Neural progenitor cell (in vitro differentiated cells): Measurements from ENCODE around the gene SESTD1. TPM values are rescaled to one million over a fixed set of nuclear protein-coding genes. Genes with fewer than 3 reads are reported as not detected.

Source experiments
- DNase-seq: peaks from one replicate; pipeline ENCODE4 v3.0.0-alpha.2; 2016; ENCODE audit warnings: low spot score
- H2AFZ ChIP-seq: fragments of 200-600 bp; sonication (generic); replicated peaks from 2 replicates; pipeline ENCODE4 v1.6.1; 2016; ENCODE audit warnings: antibody characterized with exemption
- H3F3A ChIP-seq: fragments of 200-600 bp; sonication (generic); 2 replicates; pipeline ENCODE4 v1.6.1; 2016; ENCODE audit warnings: antibody characterized with exemption, low read depth
- H3K27ac ChIP-seq: fragments of 200-600 bp; sonication (generic); 2 replicates; pipeline ENCODE4 v1.5.1; 2016; ENCODE audit warnings: mild to moderate bottlenecking
- H3K27me3 ChIP-seq: fragments of 200-600 bp; sonication (generic); 2 replicates; pipeline ENCODE4 v1.6.1; 2016; ENCODE audit warnings: mild to moderate bottlenecking, moderate library complexity
- H3K36me3 ChIP-seq: fragments of 200-600 bp; sonication (generic); 2 replicates; pipeline ENCODE4 v1.5.1; 2016
- H3K4me1 ChIP-seq: fragments of 200-600 bp; sonication (generic); 2 replicates; pipeline ENCODE4 v1.6.1; 2016; ENCODE audit warnings: mixed run types
- H3K4me2 ChIP-seq: fragments of 200-600 bp; sonication (generic); 2 replicates; pipeline ENCODE4 v1.6.1; 2016
- H3K4me3 ChIP-seq: fragments of 200-600 bp; sonication (generic); 2 replicates; pipeline ENCODE4 v1.5.1; 2016
- H3K79me2 ChIP-seq: fragments of 200-600 bp; sonication (generic); 2 replicates; pipeline ENCODE4 v1.6.1; 2016; ENCODE audit warnings: low read depth
- H3K9ac ChIP-seq: fragments of 200-600 bp; sonication (generic); 2 replicates; pipeline ENCODE4 v1.6.1; 2016
- H3K9me3 ChIP-seq: fragments of 200-600 bp; sonication (generic); 2 replicates; pipeline ENCODE4 v1.5.1; 2016; ENCODE audit warnings: low read depth
- H4K20me1 ChIP-seq: fragments of 200-600 bp; sonication (generic); 2 replicates; pipeline ENCODE4 v1.6.1; 2016; ENCODE audit warnings: low read depth
- H3K27ac Mint-ChIP-seq: 3 replicates; pipeline ENCODE4 v1.8.0; 2021; ENCODE audit warnings: mixed read lengths
- H3K27me3 Mint-ChIP-seq: 2 replicates; pipeline ENCODE4 v1.8.0; 2022; ENCODE audit warnings: low read depth, mild to moderate bottlenecking, inconsistent platforms, moderate library complexity, mixed read lengths; ENCODE audit not compliant: insufficient read depth
- H3K36me3 Mint-ChIP-seq: 3 replicates; pipeline ENCODE4 v1.8.0; 2021; ENCODE audit warnings: mixed read lengths
- H3K4me1 Mint-ChIP-seq: 3 replicates; pipeline ENCODE4 v1.8.0; 2021; ENCODE audit warnings: mixed read lengths
- H3K4me3 Mint-ChIP-seq: 3 replicates; pipeline ENCODE4 v1.8.0; 2021; ENCODE audit warnings: mild to moderate bottlenecking, moderate library complexity, mixed read lengths
- H3K9me3 Mint-ChIP-seq: 3 replicates; pipeline ENCODE4 v1.8.0; 2020; ENCODE audit warnings: mixed read lengths
- CTCF ChIP-seq: fragments of 200-600 bp; sonication (generic); IDR thresholded peaks from 2 replicates; pipeline ENCODE4 v1.5.1; 2017; ENCODE audit warnings: antibody characterized with exemption, mild to moderate bottlenecking
- EZH2 ChIP-seq: fragments of 200-600 bp; sonication (generic); IDR thresholded peaks from 2 replicates; pipeline ENCODE4 v1.6.1; 2017; ENCODE audit warnings: antibody characterized with exemption, mild to moderate bottlenecking, moderate library complexity
- EZH2phosphoT487 ChIP-seq: fragments of 200-600 bp; sonication (generic); IDR thresholded peaks from 2 replicates; pipeline ENCODE4 v1.6.1; 2017; ENCODE audit warnings: antibody characterized with exemption
- total RNA-seq: library from RNA; depleted of rRNA; stranded (reverse); fragments of >200 nt; gene quantifications from 2 replicates; pipeline ENCODE4 v1.2.3, GENCODE V29; 2015; ENCODE audit warnings: low replicate concordance

The SESTD1 gene
- total RNA-seq, 1 donor from 2014 or later: 43.1 TPM

- TF ChIP-seq EZH2phosphoT487 (no peak), EZH2 (no peak), CTCF (no peak)
- Histone ChIP-seq H3K27ac (no peak overlapping the region), H3K4me2 (no peak overlapping the region), H3F3A (peaks cover 10% of the 10 kb centered on the region), H4K20me1 (no peaks in the 10 kb centered on the region), H3K4me3 (no peak overlapping the region), H3K9me3 (peaks cover 4% of the 10 kb centered on the region), H3K27me3 (no peaks in the 10 kb centered on the region), H3K4me1 (peaks cover 29% of the 10 kb centered on the region), H3K9ac (no peak overlapping the region), H3K79me2 (peaks cover 40% of the 10 kb centered on the region), H2AFZ (no peak overlapping the region), H3K36me3 (peaks cover 9% of the 10 kb centered on the region)
- H3K27ac Mint-ChIP-seq: no peak overlapping the region
- H3K4me1 Mint-ChIP-seq: peaks cover 12% of the 10 kb centered on the region
- H3K4me3 Mint-ChIP-seq: no peak overlapping the region
- peaks cover 30% of the 10 kb centered on the region for H3K9me3 Mint-ChIP-seq
- no peak for DNase-seq
- H3K27me3 Mint-ChIP-seq: no peaks in the 10 kb centered on the region
- H3K36me3 Mint-ChIP-seq: peaks cover 50% of the 10 kb centered on the region
Observed at GRCh38 chr2:179184610-179185009, 80.0 kb downstream of the SESTD1 start.

GRCh38 chr2:179181002-179181401 is 83.6 kb downstream of the SESTD1 start:
- no peaks in the 10 kb centered on the region for H3K9me3 ChIP-seq
- no peak overlapping the region for H3K4me3 ChIP-seq
- H3K36me3 ChIP-seq: no peaks in the 10 kb centered on the region
- no peak overlapping the region for H3K9ac ChIP-seq
- no peak for DNase-seq
- Mint-ChIP-seq H3K27me3 (no peaks in the 10 kb centered on the region), H3K36me3 (peaks cover 32% of the 10 kb centered on the region), H3K27ac (no peak overlapping the region), H3K4me1 (peaks cover 12% of the 10 kb centered on the region), H3K4me3 (no peak overlapping the region), H3K9me3 (peaks cover 3% of the 10 kb centered on the region)
- no peaks in the 10 kb centered on the region for H4K20me1 ChIP-seq
- H2AFZ ChIP-seq: no peak overlapping the region
- H3F3A ChIP-seq: peaks cover 5% of the 10 kb centered on the region
- peaks cover 37% of the 10 kb centered on the region for H3K4me1 ChIP-seq
- TF ChIP-seq CTCF (no peak), EZH2 (no peak)
- peaks cover 11% of the 10 kb centered on the region for H3K79me2 ChIP-seq
- H3K27me3 ChIP-seq: no peaks in the 10 kb centered on the region
- peak overlapping the region; percentile 45 for H3K4me2 ChIP-seq
- H3K27ac ChIP-seq: peak overlapping the region; percentile 30

- H3K4me2 ChIP-seq: peak overlapping the region; percentile 45
- no peak for TF ChIP-seq EZH2
- no peak for TF ChIP-seq EZH2phosphoT487
- TF ChIP-seq CTCF: no peak
- H3K79me2 ChIP-seq: peaks cover 11% of the 10 kb centered on the region
- H4K20me1 ChIP-seq: no peaks in the 10 kb centered on the region
- Mint-ChIP-seq H3K27ac (peak overlapping the region; percentile 36), H3K27me3 (no peaks in the 10 kb centered on the region), H3K36me3 (peaks cover 31% of the 10 kb centered on the region), H3K9me3 (peaks cover 3% of the 10 kb centered on the region), H3K4me3 (no peak overlapping the region), H3K4me1 (peaks cover 12% of the 10 kb centered on the region)
- H3F3A ChIP-seq: no peaks in the 10 kb centered on the region
- no peak overlapping the region for H3K4me3 ChIP-seq
- peaks cover 37% of the 10 kb centered on the region for H3K4me1 ChIP-seq
- no peaks in the 10 kb centered on the region for H3K27me3 ChIP-seq
- no peaks in the 10 kb centered on the region for H3K9me3 ChIP-seq
- DNase-seq: peak; percentile 21
- H3K27ac ChIP-seq: peak overlapping the region; percentile 30
- H2AFZ ChIP-seq: no peak overlapping the region
- no peak overlapping the region for H3K9ac ChIP-seq
- peaks cover 3% of the 10 kb centered on the region for H3K36me3 ChIP-seq
Observed at GRCh38 chr2:179180242-179180641, 84.4 kb downstream of the SESTD1 start.
